GM12801 (cell line): ENCODE results near the gene RUNX3.

Source experiments
- CTCF ChIP-seq: IDR thresholded peaks from one replicate; pipeline ENCODE4 v1.5.1; 2011; ENCODE audit warnings: control low read depth; ENCODE audit not compliant: insufficient read length; ENCODE audit errors: extremely low read depth

The RUNX3 gene

GRCh38 chr1:24935615-24936484 lies 5.8 kb upstream of the RUNX3 start:
- TF ChIP-seq CTCF = no peak

- no peak for TF ChIP-seq CTCF
Observed at GRCh38 chr1:24935196-24935526, 5.1 kb upstream of the RUNX3 start.

- no peak for TF ChIP-seq CTCF
Observed at GRCh38 chr1:24934310-24935195, 4.5 kb upstream of the RUNX3 start.

- no peak for TF ChIP-seq CTCF
Observed at GRCh38 chr1:24933468-24933867, 3.4 kb upstream of the RUNX3 start.

GRCh38 chr1:24932725-24933294 lies 2.7 kb upstream of the RUNX3 start:
- TF ChIP-seq CTCF = no peak

GRCh38 chr1:24932284-24932683 lies 2.2 kb upstream of the RUNX3 start:
- no peak for TF ChIP-seq CTCF
